Measurements from ENCODE around the gene STARD13. TPM values are rescaled to one million over a fixed set of nuclear protein-coding genes. Genes with fewer than 3 reads are reported as not detected.

Gene STARD13
- total RNA-seq, 1 experiment from 2014 or later: 2.1 TPM

- WGBS (ENCODE audit: extremely low coverage, insufficient read length, low lambda C conversion rate): no CpG with 5 or more reads among the region's 4 CpGs
Measured at GRCh38 chr13:33137721-33138120, 147.8 kb downstream of the STARD13 start.

More at GRCh38 chr13:33137721-33138120, 147.8 kb downstream of the STARD13 start:
- no peak overlapping the region for H2BK5ac ChIP-seq (ENCODE audit: insufficient read length, low read length)
- no peak overlapping the region for H3K4ac ChIP-seq (ENCODE audit: low read depth, low read length)
- no peaks in the 10 kb centered on the region for H3K79me1 ChIP-seq (ENCODE audit: insufficient read depth, low read depth, low read length, poor library complexity, severe bottlenecking)
- no peaks in the 10 kb centered on the region for H3K79me2 ChIP-seq (ENCODE audit: insufficient read depth, low read length)
- peaks cover 5 to 7% of the 10 kb centered on the region in 2 experiments for H3K9me3 Mint-ChIP-seq
- no peak overlapping the region for H2AK5ac ChIP-seq (ENCODE audit: insufficient read length, low read length)
- no peaks in the 10 kb centered on the region for H3K23me2 ChIP-seq (ENCODE audit: insufficient read length, low read depth, low read length, poor library complexity, severe bottlenecking)
- H3K27ac Mint-ChIP-seq: no peak overlapping the region
- H2AFZ ChIP-seq (ENCODE audit: low read length): no peak overlapping the region
- H3T11ph ChIP-seq (ENCODE audit: low read length): no peak overlapping the region
- H4K8ac ChIP-seq (replicated peaks; ENCODE audit: insufficient read length, low read depth, low read length): no peak overlapping the region
- no peaks in the 10 kb centered on the region for H3K9me3 ChIP-seq (ENCODE audit: control insufficient read depth, low read depth, low read length)
- H3K36me3 Mint-ChIP-seq (ENCODE audit: insufficient read depth in 1 of 3, low read depth in 3 of 3): peaks cover 2 to 10% (median 7%) of the 10 kb centered on the region in 3 experiments; a peak in 6 of 7 replicates
- H4K91ac ChIP-seq (ENCODE audit: insufficient read length, low read depth, low read length): no peak overlapping the region
- H3K23ac ChIP-seq (ENCODE audit: insufficient read length, low read depth, low read length): no peak overlapping the region
- H3K4me1 ChIP-seq (ENCODE audit: insufficient read depth, low read length): no peaks in the 10 kb centered on the region
- no peak overlapping the region for H2BK120ac ChIP-seq (ENCODE audit: low read depth, low read length, poor library complexity, severe bottlenecking)
- no peaks in the 10 kb centered on the region for H3K4me1 Mint-ChIP-seq
- H4K20me1 ChIP-seq (ENCODE audit: control insufficient read depth, insufficient read depth, insufficient read length): no peaks in the 10 kb centered on the region
- no peaks in the 10 kb centered on the region for H3K27me3 ChIP-seq (ENCODE audit: insufficient read depth, low read length)
- no peak overlapping the region for H3K4me2 ChIP-seq (ENCODE audit: insufficient read depth, insufficient read length, low read length)
- no peak for DNase-seq
- TF ChIP-seq, protein P1, sequence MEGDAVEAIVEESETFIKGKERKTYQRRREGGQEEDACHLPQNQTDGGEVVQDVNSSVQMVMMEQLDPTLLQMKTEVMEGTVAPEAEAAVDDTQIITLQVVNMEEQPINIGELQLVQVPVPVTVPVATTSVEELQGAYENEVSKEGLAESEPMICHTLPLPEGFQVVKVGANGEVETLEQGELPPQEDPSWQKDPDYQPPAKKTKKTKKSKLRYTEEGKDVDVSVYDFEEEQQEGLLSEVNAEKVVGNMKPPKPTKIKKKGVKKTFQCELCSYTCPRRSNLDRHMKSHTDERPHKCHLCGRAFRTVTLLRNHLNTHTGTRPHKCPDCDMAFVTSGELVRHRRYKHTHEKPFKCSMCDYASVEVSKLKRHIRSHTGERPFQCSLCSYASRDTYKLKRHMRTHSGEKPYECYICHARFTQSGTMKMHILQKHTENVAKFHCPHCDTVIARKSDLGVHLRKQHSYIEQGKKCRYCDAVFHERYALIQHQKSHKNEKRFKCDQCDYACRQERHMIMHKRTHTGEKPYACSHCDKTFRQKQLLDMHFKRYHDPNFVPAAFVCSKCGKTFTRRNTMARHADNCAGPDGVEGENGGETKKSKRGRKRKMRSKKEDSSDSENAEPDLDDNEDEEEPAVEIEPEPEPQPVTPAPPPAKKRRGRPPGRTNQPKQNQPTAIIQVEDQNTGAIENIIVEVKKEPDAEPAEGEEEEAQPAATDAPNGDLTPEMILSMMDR (conservative IDR thresholded peaks at IDR 0.05): no peak
- no peak overlapping the region for H2BK12ac ChIP-seq (ENCODE audit: insufficient read length, low read depth, low read length)
- H2BK20ac ChIP-seq (ENCODE audit: low read depth, low read length, poor library complexity, severe bottlenecking): no peak overlapping the region
- H3K27me3 Mint-ChIP-seq (ENCODE audit: low read depth): no peaks in the 10 kb centered on the region
- no peak overlapping the region for H3K9ac ChIP-seq (ENCODE audit: extremely low read depth, insufficient read length, low read length)
- H3K14ac ChIP-seq (ENCODE audit: insufficient read depth, low read length): no peak overlapping the region
- no peak overlapping the region for H2BK15ac ChIP-seq (ENCODE audit: low read depth, low read length)
- H3K27ac ChIP-seq (ENCODE audit: insufficient read length, low read depth, low read length): no peak overlapping the region
- H3K4me3 Mint-ChIP-seq: no peak overlapping the region
- H4K5ac ChIP-seq (ENCODE audit: insufficient read length, low read depth, low read length): no peak overlapping the region
- no peak overlapping the region for H3K56ac ChIP-seq (ENCODE audit: insufficient read length, low read depth, low read length)
- H3K18ac ChIP-seq (ENCODE audit: insufficient read length, low read depth, low read length): no peak overlapping the region

All from H9 (cell line).